HEK293 (cell line): Measurements from ENCODE around the gene DENND10.
A peak's percentile ranks its signal among the peaks of the same experiment; 100 is the strongest.

Source experiments
- KLF1 ChIP-seq: fragments of 450-650 bp; formaldehyde crosslinking; IDR thresholded peaks from 2 replicates; pipeline ENCODE4 v1.5.1; 2016; ENCODE audit warnings: missing biosample characterization, missing genetic modification characterization
- KLF10 ChIP-seq: fragments of 450-650 bp; IDR thresholded peaks from 2 replicates; pipeline ENCODE4 v1.5.1; 2018; ENCODE audit warnings: missing biosample characterization, mild to moderate bottlenecking, missing genetic modification characterization
- MZF1 ChIP-seq: fragments of 450-650 bp; formaldehyde crosslinking; IDR thresholded peaks from 2 replicates; pipeline ENCODE4 v1.5.1; 2017; ENCODE audit warnings: missing biosample characterization, missing genetic modification characterization, borderline replicate concordance
- SCRT1 ChIP-seq: fragments of 450-650 bp; formaldehyde crosslinking; IDR thresholded peaks from 2 replicates; pipeline ENCODE4 v1.5.1; 2016; ENCODE audit warnings: missing biosample characterization, missing genetic modification characterization, borderline replicate concordance
- SP2 ChIP-seq: fragments of 450-650 bp; formaldehyde crosslinking; IDR thresholded peaks from 2 replicates; pipeline ENCODE4 v1.5.1; 2016; ENCODE audit warnings: missing biosample characterization, missing genetic modification characterization
- TCF7L2 ChIP-seq: IDR thresholded peaks from 2 replicates; pipeline ENCODE4 v1.6.1; 2011; ENCODE audit warnings: low read depth, mild to moderate bottlenecking, inconsistent platforms, low read length, moderate library complexity, borderline replicate concordance
- YY1 ChIP-seq: fragments of 450-650 bp; formaldehyde crosslinking; IDR thresholded peaks from 2 replicates; pipeline ENCODE4 v1.5.1; 2018; ENCODE audit warnings: missing biosample characterization, missing genetic modification characterization
- YY2 ChIP-seq: fragments of 450-650 bp; formaldehyde crosslinking; IDR thresholded peaks from 2 replicates; pipeline ENCODE4 v1.5.1; 2016; ENCODE audit warnings: missing biosample characterization, missing genetic modification characterization
- ZBTB21 ChIP-seq: fragments of 450-650 bp; formaldehyde crosslinking; IDR thresholded peaks from 2 replicates; pipeline ENCODE4 v1.5.1; 2017; ENCODE audit warnings: missing biosample characterization, missing genetic modification characterization
- ZBTB7A ChIP-seq: fragments of 450-650 bp; formaldehyde crosslinking; IDR thresholded peaks from 2 replicates; pipeline ENCODE4 v1.5.1; 2016; ENCODE audit warnings: low read depth, missing biosample characterization, missing genetic modification characterization
- ZFHX2 ChIP-seq: fragments of 450-650 bp; formaldehyde crosslinking; conservative IDR thresholded peaks from 2 replicates; pipeline ENCODE4 v1.5.1; 2016; ENCODE audit warnings: missing biosample characterization, missing genetic modification characterization
- ZNF112 ChIP-seq: fragments of 450-650 bp; formaldehyde crosslinking; IDR thresholded peaks from 2 replicates; pipeline ENCODE4 v1.5.0; 2017; ENCODE audit warnings: missing biosample characterization, missing genetic modification characterization
- ZNF169 ChIP-seq: fragments of 450-650 bp; formaldehyde crosslinking; IDR thresholded peaks from 2 replicates; pipeline ENCODE4 v1.5.1; 2016; ENCODE audit warnings: missing biosample characterization, missing genetic modification characterization
- ZNF311 ChIP-seq: fragments of 450-650 bp; formaldehyde crosslinking; IDR thresholded peaks from 2 replicates; pipeline ENCODE4 v1.5.1; 2017; ENCODE audit warnings: missing biosample characterization, missing genetic modification characterization, borderline replicate concordance
- ZNF324 ChIP-seq: fragments of 450-650 bp; formaldehyde crosslinking; IDR thresholded peaks from 2 replicates; pipeline ENCODE4 v1.5.1; 2016; ENCODE audit warnings: missing biosample characterization, missing genetic modification characterization
- ZNF354C ChIP-seq: fragments of 450-650 bp; formaldehyde crosslinking; IDR thresholded peaks from 2 replicates; pipeline ENCODE4 v1.5.1; 2016; ENCODE audit warnings: missing biosample characterization, missing genetic modification characterization, low read depth, borderline replicate concordance
- ZNF366 ChIP-seq: fragments of 450-650 bp; formaldehyde crosslinking; conservative IDR thresholded peaks from 2 replicates; pipeline ENCODE4 v1.5.1; 2016; ENCODE audit warnings: missing biosample characterization, missing genetic modification characterization
- ZNF394 ChIP-seq: fragments of 450-650 bp; formaldehyde crosslinking; IDR thresholded peaks from 2 replicates; pipeline ENCODE4 v1.5.1; 2016; ENCODE audit warnings: missing biosample characterization, missing genetic modification characterization, mild to moderate bottlenecking, moderate library complexity, borderline replicate concordance
- ZNF521 ChIP-seq: fragments of 450-650 bp; formaldehyde crosslinking; IDR thresholded peaks from 2 replicates; pipeline ENCODE4 v1.5.1; 2017; ENCODE audit warnings: missing biosample characterization, mild to moderate bottlenecking, missing genetic modification characterization
- ZNF549 ChIP-seq: fragments of 450-650 bp; IDR thresholded peaks from 2 replicates; pipeline ENCODE4 v1.5.1; 2018; ENCODE audit warnings: missing biosample characterization, missing genetic modification characterization, mild to moderate bottlenecking, inconsistent platforms, moderate library complexity
- ZNF571 ChIP-seq: fragments of 450-650 bp; formaldehyde crosslinking; IDR thresholded peaks from 2 replicates; pipeline ENCODE4 v1.5.0; 2017; ENCODE audit warnings: missing biosample characterization, missing genetic modification characterization
- ZNF629 ChIP-seq: fragments of 450-650 bp; formaldehyde crosslinking; IDR thresholded peaks from 2 replicates; pipeline ENCODE4 v1.5.1; 2017; ENCODE audit warnings: missing biosample characterization, missing genetic modification characterization
- ZNF677 ChIP-seq: fragments of 450-650 bp; IDR thresholded peaks from 2 replicates; pipeline ENCODE4 v1.5.0; 2018; ENCODE audit warnings: missing biosample characterization, mild to moderate bottlenecking, missing genetic modification characterization, moderate library complexity
- ZNF785 ChIP-seq: fragments of 450-650 bp; formaldehyde crosslinking; IDR thresholded peaks from 2 replicates; pipeline ENCODE4 v1.5.1; 2016; ENCODE audit warnings: missing biosample characterization, missing genetic modification characterization
- ZSCAN16 ChIP-seq: fragments of 450-650 bp; formaldehyde crosslinking; IDR thresholded peaks from 2 replicates; pipeline ENCODE4 v1.5.1; 2016; ENCODE audit warnings: missing biosample characterization, missing genetic modification characterization
- ZSCAN30 ChIP-seq: fragments of 450-650 bp; IDR thresholded peaks from 2 replicates; pipeline ENCODE4 v1.5.1; 2018; ENCODE audit warnings: missing biosample characterization, mild to moderate bottlenecking, missing genetic modification characterization, moderate library complexity
- TF ChIP-seq, protein P1 (sequence below): fragments of 450-650 bp; formaldehyde crosslinking; IDR thresholded peaks from 2 replicates; pipeline ENCODE4 v1.5.1; 2016; ENCODE audit warnings: missing biosample characterization, missing genetic modification characterization
- TF ChIP-seq, protein P2 (sequence below): IDR thresholded peaks from 2 replicates; pipeline ENCODE4 v1.6.1; 2011; ENCODE audit warnings: mild to moderate bottlenecking, low read depth, low read length, borderline replicate concordance
- TF ChIP-seq, protein P3 (sequence below): fragments of 450-650 bp; formaldehyde crosslinking; IDR thresholded peaks from 2 replicates; pipeline ENCODE4 v1.5.1; 2016; ENCODE audit warnings: missing biosample characterization, missing genetic modification characterization, borderline replicate concordance
- TF ChIP-seq, protein P4 (sequence below): fragments of 450-650 bp; formaldehyde crosslinking; IDR thresholded peaks from 2 replicates; pipeline ENCODE4 v1.5.1; 2016; ENCODE audit warnings: missing biosample characterization, missing genetic modification characterization, low read depth

Gene DENND10

DNA sequence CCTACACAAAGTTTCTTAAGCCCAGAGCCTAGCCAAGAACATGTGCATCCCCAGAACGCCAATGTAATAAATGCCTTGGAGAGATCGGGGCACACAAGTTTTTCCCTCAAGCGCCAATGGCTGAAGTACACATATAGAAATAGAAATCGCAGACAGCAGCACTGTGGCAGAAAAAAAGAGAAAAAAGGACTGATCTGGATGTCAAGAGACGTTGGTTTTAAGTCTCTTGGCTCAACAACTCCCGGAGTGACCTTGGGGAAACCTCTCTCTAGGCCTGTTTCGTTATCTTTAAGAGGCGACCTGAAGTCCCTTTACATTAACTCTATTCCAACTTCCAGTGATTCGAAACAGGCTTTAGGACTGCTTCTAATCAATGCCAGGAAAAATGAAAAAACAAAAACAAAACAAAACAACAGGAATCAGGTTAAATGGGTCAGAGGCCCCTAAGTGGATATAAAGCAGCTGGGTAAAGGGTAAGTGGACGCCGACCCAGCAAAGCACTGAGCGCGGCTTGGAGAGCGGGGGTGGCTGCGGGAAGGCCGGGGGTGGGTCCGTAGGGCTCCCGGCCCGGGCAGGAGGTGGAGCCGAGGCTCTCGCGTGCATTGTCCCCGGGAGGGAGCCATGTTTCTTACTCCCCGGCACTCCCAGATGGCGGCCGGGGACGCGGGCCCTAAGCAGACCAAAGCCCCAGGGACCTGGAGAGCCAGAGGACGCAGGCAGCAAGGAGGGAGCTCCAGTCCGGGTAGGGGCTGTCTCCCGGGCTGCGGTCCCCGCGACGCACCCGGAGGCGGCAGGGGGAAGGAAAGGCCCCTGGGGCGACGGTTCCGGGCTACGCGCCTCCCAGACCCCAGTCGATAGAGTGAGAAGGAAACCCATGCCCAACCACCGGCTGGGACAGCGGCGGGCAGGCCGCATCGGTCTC, 24.1 kb upstream of the DENND10 start (continued):
- TF ChIP-seq ZNF629: no peak
- TF ChIP-seq ZSCAN16 (tag by site-specific recombination): no peak
- TF ChIP-seq ZNF354C (tag by site-specific recombination): no peak
- TF ChIP-seq, protein P1, sequence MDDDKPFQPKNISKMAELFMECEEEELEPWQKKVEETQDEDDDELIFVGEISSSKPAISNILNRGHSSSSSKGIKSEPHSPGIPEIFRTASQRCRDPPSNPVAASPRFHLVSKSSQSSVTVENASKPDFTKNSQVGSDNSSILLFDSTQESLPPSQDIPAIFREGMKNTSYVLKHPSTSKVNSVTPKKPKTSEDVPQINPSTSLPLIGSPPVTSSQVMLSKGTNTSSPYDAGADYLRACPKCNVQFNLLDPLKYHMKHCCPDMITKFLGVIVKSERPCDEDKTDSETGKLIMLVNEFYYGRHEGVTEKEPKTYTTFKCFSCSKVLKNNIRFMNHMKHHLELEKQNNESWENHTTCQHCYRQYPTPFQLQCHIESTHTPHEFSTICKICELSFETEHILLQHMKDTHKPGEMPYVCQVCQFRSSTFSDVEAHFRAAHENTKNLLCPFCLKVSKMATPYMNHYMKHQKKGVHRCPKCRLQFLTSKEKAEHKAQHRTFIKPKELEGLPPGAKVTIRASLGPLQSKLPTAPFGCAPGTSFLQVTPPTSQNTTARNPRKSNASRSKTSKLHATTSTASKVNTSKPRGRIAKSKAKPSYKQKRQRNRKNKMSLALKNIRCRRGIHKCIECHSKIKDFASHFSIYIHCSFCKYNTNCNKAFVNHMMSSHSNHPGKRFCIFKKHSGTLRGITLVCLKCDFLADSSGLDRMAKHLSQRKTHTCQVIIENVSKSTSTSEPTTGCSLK (tag by site-specific recombination): no peak
- no peak for TF ChIP-seq MZF1 (tag by site-specific recombination)
- TF ChIP-seq ZBTB21 (tag by site-specific recombination): no peak
- no peak for TF ChIP-seq ZNF169 (tag by site-specific recombination)
- TF ChIP-seq ZNF785 (tag by site-specific recombination): no peak
- TF ChIP-seq ZNF366: no peak
- no peak for TF ChIP-seq ZNF311 (tag by site-specific recombination)
- no peak for TF ChIP-seq ZNF571 (tag by site-specific recombination)
- no peak; the same call in 1 of the 2 replicates for TF ChIP-seq ZNF394 (tag by site-specific recombination)
- no peak for TF ChIP-seq ZNF549 (tag by site-specific recombination)
- peak; percentile 76 for TF ChIP-seq YY2 (tag by site-specific recombination)
- TF ChIP-seq, protein P2, sequence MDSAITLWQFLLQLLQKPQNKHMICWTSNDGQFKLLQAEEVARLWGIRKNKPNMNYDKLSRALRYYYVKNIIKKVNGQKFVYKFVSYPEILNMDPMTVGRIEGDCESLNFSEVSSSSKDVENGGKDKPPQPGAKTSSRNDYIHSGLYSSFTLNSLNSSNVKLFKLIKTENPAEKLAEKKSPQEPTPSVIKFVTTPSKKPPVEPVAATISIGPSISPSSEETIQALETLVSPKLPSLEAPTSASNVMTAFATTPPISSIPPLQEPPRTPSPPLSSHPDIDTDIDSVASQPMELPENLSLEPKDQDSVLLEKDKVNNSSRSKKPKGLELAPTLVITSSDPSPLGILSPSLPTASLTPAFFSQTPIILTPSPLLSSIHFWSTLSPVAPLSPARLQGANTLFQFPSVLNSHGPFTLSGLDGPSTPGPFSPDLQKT: no peak
- TF ChIP-seq ZBTB7A (tag by site-specific recombination): no peak
- TF ChIP-seq ZNF521 (tag by site-specific recombination): no peak
- TF ChIP-seq SCRT1 (tag by site-specific recombination): no peak
- no peak for TF ChIP-seq KLF1 (tag by site-specific recombination)
- TF ChIP-seq, protein P3, sequence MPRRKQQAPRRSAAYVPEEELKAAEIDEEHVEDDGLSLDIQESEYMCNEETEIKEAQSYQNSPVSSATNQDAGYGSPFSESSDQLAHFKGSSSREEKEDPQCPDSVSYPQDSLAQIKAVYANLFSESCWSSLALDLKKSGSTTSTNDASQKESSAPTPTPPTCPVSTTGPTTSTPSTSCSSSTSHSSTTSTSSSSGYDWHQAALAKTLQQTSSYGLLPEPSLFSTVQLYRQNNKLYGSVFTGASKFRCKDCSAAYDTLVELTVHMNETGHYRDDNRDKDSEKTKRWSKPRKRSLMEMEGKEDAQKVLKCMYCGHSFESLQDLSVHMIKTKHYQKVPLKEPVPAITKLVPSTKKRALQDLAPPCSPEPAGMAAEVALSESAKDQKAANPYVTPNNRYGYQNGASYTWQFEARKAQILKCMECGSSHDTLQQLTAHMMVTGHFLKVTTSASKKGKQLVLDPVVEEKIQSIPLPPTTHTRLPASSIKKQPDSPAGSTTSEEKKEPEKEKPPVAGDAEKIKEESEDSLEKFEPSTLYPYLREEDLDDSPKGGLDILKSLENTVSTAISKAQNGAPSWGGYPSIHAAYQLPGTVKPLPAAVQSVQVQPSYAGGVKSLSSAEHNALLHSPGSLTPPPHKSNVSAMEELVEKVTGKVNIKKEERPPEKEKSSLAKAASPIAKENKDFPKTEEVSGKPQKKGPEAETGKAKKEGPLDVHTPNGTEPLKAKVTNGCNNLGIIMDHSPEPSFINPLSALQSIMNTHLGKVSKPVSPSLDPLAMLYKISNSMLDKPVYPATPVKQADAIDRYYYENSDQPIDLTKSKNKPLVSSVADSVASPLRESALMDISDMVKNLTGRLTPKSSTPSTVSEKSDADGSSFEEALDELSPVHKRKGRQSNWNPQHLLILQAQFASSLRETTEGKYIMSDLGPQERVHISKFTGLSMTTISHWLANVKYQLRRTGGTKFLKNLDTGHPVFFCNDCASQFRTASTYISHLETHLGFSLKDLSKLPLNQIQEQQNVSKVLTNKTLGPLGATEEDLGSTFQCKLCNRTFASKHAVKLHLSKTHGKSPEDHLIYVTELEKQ: no peak
- TF ChIP-seq SP2 (tag by site-specific recombination): peak; percentile 51
- TF ChIP-seq YY1 (tag by site-specific recombination): peak; percentile 85
- no peak for TF ChIP-seq KLF10 (tag by site-specific recombination)
- no peak for TF ChIP-seq TCF7L2
- TF ChIP-seq ZSCAN30 (tag by site-specific recombination): peak; percentile 79
- no peak for TF ChIP-seq ZNF324 (tag by site-specific recombination)
- TF ChIP-seq ZFHX2 (tag by site-specific recombination): peak; percentile 77
- TF ChIP-seq, protein P4, sequence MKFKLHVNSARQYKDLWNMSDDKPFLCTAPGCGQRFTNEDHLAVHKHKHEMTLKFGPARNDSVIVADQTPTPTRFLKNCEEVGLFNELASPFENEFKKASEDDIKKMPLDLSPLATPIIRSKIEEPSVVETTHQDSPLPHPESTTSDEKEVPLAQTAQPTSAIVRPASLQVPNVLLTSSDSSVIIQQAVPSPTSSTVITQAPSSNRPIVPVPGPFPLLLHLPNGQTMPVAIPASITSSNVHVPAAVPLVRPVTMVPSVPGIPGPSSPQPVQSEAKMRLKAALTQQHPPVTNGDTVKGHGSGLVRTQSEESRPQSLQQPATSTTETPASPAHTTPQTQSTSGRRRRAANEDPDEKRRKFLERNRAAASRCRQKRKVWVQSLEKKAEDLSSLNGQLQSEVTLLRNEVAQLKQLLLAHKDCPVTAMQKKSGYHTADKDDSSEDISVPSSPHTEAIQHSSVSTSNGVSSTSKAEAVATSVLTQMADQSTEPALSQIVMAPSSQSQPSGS (tag by site-specific recombination): no peak
- no peak for TF ChIP-seq ZNF112 (tag by site-specific recombination)
- TF ChIP-seq ZNF677 (tag by site-specific recombination): no peak
- TF ChIP-seq, all 188 proteins: peak for 31
